Epithelial cell of prostate (primary cell): Measurements from ENCODE around the gene SNF8.
A peak's percentile ranks its signal among the peaks of the same experiment; 100 is the strongest.

Experiments
- DNase-seq: peaks from one replicate; pipeline ENCODE4 v3.0.0-alpha.2; 2011; ENCODE audit warnings: low read depth, low spot score
- H3K27ac ChIP-seq: fragments of 450-650 bp; 2 replicates; pipeline ENCODE4 v1.5.1; 2017; ENCODE audit warnings: mild to moderate bottlenecking

Gene SNF8

GRCh38 chr17:48893646-48894508, 50.8 kb downstream of the SNF8 start:
- no peak for DNase-seq
- H3K27ac ChIP-seq, result no peak overlapping the region

- H3K27ac ChIP-seq, result peak overlapping the region; percentile 78
- DNase-seq, result no peak
These were observed 51.5 kb downstream of the SNF8 start for GRCh38 chr17:48892940-48893645.

- DNase-seq, result no peak
- H3K27ac ChIP-seq, result no peak overlapping the region
These were observed 54.6 kb downstream of the SNF8 start for GRCh38 chr17:48890086-48890485.

- H3K27ac ChIP-seq, result no peak overlapping the region
- no peak for DNase-seq
These were observed 61.5 kb downstream of the SNF8 start for GRCh38 chr17:48883171-48883570.

- no peak overlapping the region for H3K27ac ChIP-seq
- no peak for DNase-seq
These were observed 62.4 kb downstream of the SNF8 start for GRCh38 chr17:48882272-48882671.
